GM23248 (cell line): ENCODE measurements around the gene MINDY4.

Source experiments
- EZH2 ChIP-seq: fragments of 200-600 bp; sonication (generic); IDR thresholded peaks from 2 replicates; pipeline ENCODE4 v1.6.1; 2018; ENCODE audit warnings: antibody characterized with exemption, mild to moderate bottlenecking; ENCODE audit not compliant: insufficient read depth, poor library complexity, severe bottlenecking
- EZH2phosphoT487 ChIP-seq: fragments of 200-600 bp; sonication (generic); IDR thresholded peaks from 2 replicates; pipeline ENCODE4 v1.6.1; 2018; ENCODE audit warnings: antibody characterized with exemption, moderate library complexity, mild to moderate bottlenecking, low read depth; ENCODE audit not compliant: insufficient read depth

- TF ChIP-seq EZH2phosphoT487 (no peak), EZH2 (no peak)
These were observed 37.5 kb upstream of the MINDY4 start for GRCh38 chr7:30733691-30734090.
